GM12872 (cell line): ENCODE results near the gene SMIM32.

Experiments used
- TF ChIP-seq, protein P1 (sequence below): IDR thresholded peaks from 3 replicates; pipeline ENCODE4 v1.5.1; 2011; ENCODE audit warnings: low read depth, mild to moderate bottlenecking, low read length, moderate library complexity; ENCODE audit not compliant: insufficient read depth

SMIM32 gene

DNA sequence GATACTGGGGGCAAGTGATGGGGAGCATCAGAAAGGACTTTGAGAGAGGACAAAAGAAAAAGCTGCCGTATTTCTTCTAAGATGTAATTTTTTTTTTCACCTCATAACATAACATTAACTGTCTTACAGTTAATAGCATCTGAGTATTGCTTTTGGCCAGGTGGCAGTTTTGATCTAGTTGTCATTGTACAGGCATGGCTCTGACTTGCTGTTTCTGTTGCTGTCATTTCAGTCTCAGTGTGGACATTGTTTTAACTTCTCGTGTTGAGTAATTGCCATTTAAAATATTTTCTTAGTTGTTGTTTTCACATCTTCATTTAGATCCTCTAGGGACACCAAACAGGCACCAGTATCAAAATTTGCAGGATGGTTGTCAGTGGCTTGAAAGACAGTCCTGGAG lies 47.9 kb downstream of the SMIM32 start:
- TF ChIP-seq, protein P1, sequence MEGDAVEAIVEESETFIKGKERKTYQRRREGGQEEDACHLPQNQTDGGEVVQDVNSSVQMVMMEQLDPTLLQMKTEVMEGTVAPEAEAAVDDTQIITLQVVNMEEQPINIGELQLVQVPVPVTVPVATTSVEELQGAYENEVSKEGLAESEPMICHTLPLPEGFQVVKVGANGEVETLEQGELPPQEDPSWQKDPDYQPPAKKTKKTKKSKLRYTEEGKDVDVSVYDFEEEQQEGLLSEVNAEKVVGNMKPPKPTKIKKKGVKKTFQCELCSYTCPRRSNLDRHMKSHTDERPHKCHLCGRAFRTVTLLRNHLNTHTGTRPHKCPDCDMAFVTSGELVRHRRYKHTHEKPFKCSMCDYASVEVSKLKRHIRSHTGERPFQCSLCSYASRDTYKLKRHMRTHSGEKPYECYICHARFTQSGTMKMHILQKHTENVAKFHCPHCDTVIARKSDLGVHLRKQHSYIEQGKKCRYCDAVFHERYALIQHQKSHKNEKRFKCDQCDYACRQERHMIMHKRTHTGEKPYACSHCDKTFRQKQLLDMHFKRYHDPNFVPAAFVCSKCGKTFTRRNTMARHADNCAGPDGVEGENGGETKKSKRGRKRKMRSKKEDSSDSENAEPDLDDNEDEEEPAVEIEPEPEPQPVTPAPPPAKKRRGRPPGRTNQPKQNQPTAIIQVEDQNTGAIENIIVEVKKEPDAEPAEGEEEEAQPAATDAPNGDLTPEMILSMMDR: no peak

DNA sequence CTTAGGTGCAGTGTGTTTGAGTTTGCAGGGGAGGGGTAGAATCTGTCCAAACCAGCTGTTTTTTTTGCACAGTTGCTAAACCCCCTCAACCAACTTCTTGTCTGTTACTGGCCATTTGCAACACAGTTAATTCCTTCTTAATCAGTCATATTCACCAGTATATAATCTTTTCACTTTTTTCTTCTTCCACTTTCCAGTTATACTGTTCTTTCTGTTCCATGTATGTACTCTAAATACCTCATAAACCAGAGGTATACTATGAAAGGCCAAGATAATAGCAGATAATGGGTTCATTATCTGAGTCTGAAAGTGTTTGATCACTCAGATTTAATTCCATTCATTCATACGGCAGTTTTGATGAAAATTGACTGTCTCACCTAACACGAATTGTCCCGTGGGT lies 49.2 kb downstream of the SMIM32 start:
- TF ChIP-seq, protein P1: no peak

DNA sequence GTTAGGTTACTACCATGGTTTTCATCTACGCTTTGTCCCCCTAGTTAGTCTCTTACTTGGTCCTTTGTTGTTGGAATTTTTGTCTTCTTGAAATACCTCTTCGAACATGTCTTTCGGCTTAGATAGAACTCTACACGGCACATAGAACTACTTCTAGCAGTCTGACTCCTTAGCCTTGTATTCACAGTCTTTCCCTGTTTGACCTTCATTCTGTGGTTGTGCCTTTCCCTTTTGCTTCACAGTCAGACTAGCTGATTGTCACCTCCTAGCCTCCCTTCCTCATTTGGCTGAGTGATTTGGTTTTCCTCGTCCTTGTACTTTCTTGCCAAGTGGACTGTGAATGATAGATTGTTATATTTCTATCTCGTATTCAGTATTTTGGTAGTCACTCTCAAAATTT lies 49.6 kb downstream of the SMIM32 start:
- TF ChIP-seq, protein P1: no peak

DNA sequence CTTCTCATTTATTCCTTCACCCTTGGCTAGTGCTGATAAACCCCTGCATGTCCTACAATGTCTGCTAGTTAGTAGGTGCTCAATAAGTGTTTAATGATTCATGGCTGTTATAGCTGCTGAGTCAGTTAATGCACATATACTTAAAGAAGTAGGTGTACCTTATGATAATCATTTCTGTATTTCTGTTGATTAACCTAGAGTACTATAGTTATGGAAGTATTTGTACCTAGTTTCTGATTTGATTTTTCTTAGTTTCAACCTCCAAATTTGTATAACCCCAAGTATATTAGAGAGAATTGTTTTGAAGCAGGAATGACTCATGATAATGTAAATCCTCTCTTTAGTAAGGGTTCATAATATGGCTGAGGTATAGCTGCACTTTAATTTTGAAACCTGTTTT lies 51.4 kb downstream of the SMIM32 start:
- TF ChIP-seq, protein P1: no peak
